Pulmonary artery endothelial cell (primary cell): ENCODE results near the gene BMS1. TPM values are rescaled to one million over a fixed set of nuclear protein-coding genes. Genes with fewer than 3 reads are reported as not detected.
"Not testable (repeated sequence)": the region's sequence is repeated elsewhere in the genome, so short reads cannot be mapped to it uniquely, and the experiment has no call there.

Experiments used
- DNase-seq: peaks from one replicate; pipeline ENCODE4 v3.0.0-alpha.2; 2011; ENCODE audit warnings: low read depth, low spot score
- total RNA-seq: library from RNA; depleted of rRNA; stranded (reverse); fragments of >200 nt; gene quantifications from 2 replicates; pipeline ENCODE4 v1.2.3, GENCODE V29; 2014

Gene BMS1
- total RNA-seq: 28.7 and 32.2 TPM in 2 replicates

- DNase-seq: peak; percentile 81
Measured at GRCh38 chr10:42782446-42783180, at the start of gene BMS1. Gene BMS1 (plus strand): TSS chr10:42782795. CDS start chr10:42784395, 1,600 bp downstream.

- DNase-seq: no peak
Measured at GRCh38 chr10:42734536-42734935, 48.1 kb upstream of the BMS1 start.

- DNase-seq: no peak
Measured at GRCh38 chr10:42738679-42739078, 43.9 kb upstream of the BMS1 start.

GRCh38 chr10:42741536-42741935 lies 41.1 kb upstream of the BMS1 start:
- not testable (repeated sequence) for DNase-seq

GRCh38 chr10:42743697-42744096 lies 38.9 kb upstream of the BMS1 start:
- no peak for DNase-seq

- DNase-seq: no peak
Measured at GRCh38 chr10:42744134-42744701, 38.4 kb upstream of the BMS1 start.

GRCh38 chr10:42753126-42753506 lies 29.5 kb upstream of the BMS1 start:
- peak; percentile 41 for DNase-seq

GRCh38 chr10:42753507-42754154 lies 29.0 kb upstream of the BMS1 start:
- DNase-seq: peak; percentile 20

- DNase-seq: no peak
Measured at GRCh38 chr10:42754155-42755027, 28.2 kb upstream of the BMS1 start.

- DNase-seq: no peak
Measured at GRCh38 chr10:42755028-42755451, 27.6 kb upstream of the BMS1 start.

GRCh38 chr10:42755556-42756093 lies 27.0 kb upstream of the BMS1 start:
- DNase-seq: no peak

- DNase-seq: no peak
Measured at GRCh38 chr10:42767906-42768305, 14.7 kb upstream of the BMS1 start.

GRCh38 chr10:42768581-42769152 lies 13.9 kb upstream of the BMS1 start:
- DNase-seq: no peak

GRCh38 chr10:42769173-42769572 lies 13.4 kb upstream of the BMS1 start:
- no peak for DNase-seq

GRCh38 chr10:42769673-42770072 lies 12.9 kb upstream of the BMS1 start:
- no peak for DNase-seq

GRCh38 chr10:42776681-42777080 lies 5.9 kb upstream of the BMS1 start:
- no peak for DNase-seq

GRCh38 chr10:42780456-42780855 lies 2.1 kb upstream of the BMS1 start:
- DNase-seq: no peak

GRCh38 chr10:42781893-42782445 lies 626 bp upstream of the BMS1 start:
- no peak for DNase-seq

GRCh38 chr10:42783181-42783549 lies 570 bp downstream of the BMS1 start:
- peak; percentile 61 for DNase-seq

- DNase-seq: no peak
Measured at GRCh38 chr10:42785759-42786158, 3.2 kb downstream of the BMS1 start.

- no peak for DNase-seq
Measured at GRCh38 chr10:42790835-42791234, 8.2 kb downstream of the BMS1 start.
